Measurements from ENCODE around the gene TENM3. TPM values are rescaled to one million over a fixed set of nuclear protein-coding genes. Genes with fewer than 3 reads are reported as not detected.
A peak's percentile ranks its signal among the peaks of the same experiment; 100 is the strongest.

The TENM3 gene
- total RNA-seq, 1 experiment from 2014 or later: 40.5 TPM

- DNase-seq (ENCODE audit: low read depth): no peak
These were observed 495.3 kb downstream of the TENM3 start for GRCh38 chr4:182738283-182739047.

DNA sequence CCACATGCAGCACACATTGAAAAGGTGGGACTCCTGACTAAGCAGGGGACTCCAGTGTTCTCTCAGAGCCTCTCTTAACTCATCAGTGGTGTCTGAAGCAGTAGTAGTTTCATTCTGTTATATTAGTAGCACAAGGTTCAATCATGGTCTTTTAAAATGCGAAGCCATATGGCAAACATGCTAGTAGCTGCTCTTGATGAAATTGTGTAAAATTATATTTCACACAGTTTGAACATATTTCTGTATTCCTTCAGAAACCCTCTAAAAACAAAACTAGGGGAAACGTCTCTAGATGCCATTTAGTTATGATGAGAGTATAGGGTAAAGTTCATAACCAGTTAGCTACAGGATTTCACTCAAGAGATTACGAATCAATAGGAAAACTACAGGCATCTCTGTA lies 497.1 kb downstream of the TENM3 start:
- DNase-seq (ENCODE audit: low read depth): no peak

DNA sequence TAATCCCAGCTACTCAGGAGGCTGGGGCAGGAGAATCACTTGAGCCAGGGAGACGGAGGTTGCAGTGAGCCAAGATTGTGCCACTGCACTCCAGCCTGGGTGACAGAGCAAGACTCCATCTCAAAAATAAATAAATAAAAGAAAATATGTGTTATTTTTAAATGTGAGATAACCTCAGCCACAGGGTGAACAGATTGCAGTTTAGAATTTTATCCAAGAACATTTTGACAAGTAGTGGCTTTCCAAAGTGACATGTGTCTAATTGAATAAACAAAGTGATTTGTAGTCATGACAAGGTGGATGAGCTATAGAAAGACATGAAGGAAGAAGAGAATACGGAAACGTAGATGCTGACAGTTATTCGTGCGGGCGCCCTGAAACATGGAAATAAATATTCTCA lies 497.9 kb downstream of the TENM3 start:
- DNase-seq (ENCODE audit: low read depth): no peak

DNA sequence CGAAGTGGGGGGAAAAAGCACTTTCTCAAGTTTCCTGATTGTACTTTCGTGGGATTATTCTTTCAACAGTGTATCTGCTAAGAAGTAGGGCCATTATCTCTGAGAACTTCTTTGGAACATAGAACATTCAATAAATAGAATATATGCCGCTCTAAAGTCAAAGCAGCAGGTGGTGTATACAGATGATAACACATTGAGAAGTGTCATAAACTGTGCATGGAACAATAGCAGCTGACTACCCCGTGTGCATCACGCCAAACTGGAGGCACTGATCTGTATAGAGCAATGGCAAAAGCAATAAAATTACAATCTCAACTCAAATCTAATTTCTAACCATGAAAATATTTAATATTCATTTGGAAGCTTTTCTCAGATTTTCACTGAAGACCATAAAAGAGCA lies 498.7 kb downstream of the TENM3 start:
- no peak for DNase-seq (ENCODE audit: low read depth)

DNA sequence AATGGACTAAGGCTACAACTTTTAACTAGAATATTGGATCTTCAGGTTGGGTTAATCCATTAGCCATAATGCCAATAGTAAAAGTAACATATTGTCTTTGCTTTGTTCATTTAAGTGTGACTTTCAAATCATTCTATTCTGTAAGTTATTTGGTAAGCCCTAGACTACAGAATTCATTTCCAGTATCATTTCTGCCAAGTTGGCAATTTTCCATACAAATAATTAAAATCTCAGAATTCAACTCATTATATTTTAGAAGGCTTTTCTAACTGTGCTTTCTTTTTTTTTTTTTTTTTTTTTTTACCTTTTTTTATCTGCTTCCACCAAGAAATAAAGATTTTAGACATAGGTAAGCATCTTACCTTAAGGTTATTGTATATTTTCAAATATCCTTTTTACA lies 500.6 kb downstream of the TENM3 start:
- DNase-seq (ENCODE audit: low read depth): no peak

GRCh38 chr4:182745237-182745636 lies 502.0 kb downstream of the TENM3 start:
- DNase-seq (ENCODE audit: low read depth): no peak

DNA sequence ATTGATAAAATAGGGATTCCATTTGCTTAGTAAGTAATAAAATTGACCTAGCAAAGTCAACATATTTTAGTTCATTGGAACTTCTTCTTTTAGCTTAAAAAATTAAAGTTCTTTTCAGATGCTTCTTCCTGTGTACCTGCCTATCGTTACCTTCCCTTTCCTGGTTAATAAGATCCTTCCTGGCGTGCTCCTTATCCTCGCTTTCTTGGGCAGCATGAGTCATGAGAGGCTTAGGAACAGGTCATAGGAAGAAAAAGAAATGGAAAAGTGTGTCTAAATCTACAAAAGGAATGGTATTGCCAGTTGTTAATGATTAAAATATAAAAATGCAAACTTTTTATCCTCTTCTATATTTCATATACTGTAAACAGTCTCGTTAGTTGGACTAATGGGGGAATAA lies 503.7 kb downstream of the TENM3 start:
- DNase-seq (ENCODE audit: low read depth): no peak

DNA sequence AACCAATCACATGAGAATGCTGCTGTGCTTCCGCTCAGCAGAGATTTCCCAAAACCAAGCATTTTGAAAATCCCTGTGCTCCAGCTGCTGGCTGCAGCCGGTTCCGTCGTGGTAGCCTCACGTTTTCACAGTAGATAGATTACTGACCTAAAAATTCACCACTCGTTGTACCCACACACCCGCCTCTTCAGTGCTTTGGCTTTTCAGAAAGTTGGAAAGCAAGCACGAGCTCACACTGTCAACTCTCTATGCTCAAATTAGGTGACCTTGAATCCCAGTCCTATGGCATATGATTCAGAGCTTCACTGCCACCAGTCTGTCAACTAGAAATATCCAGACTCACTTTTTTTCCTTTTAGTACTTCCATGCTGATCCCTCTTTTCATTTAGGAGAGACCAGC lies 505.1 kb downstream of the TENM3 start:
- DNase-seq (ENCODE audit: low read depth): no peak

GRCh38 chr4:182748949-182749348 lies 505.7 kb downstream of the TENM3 start:
- peak; percentile 13 for DNase-seq (ENCODE audit: low read depth)

GRCh38 chr4:182749667-182750167 lies 506.5 kb downstream of the TENM3 start:
- no peak for DNase-seq (ENCODE audit: low read depth)

- peak; percentile 24 for DNase-seq (ENCODE audit: low read depth)
These were observed 509.1 kb downstream of the TENM3 start for GRCh38 chr4:182752158-182752910.

DNA sequence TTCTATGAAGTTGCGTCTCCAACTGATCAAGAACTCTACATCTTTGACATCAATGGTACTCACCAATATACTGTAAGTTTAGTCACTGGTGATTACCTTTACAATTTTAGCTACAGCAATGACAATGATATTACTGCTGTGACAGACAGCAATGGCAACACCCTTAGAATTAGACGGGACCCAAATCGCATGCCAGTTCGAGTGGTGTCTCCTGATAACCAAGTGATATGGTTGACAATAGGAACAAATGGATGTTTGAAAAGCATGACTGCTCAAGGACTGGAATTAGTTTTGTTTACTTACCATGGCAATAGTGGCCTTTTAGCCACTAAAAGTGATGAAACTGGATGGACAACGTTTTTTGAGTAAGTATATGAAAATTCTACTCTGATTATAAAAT lies 511.7 kb downstream of the TENM3 start:
- DNase-seq (ENCODE audit: low read depth): no peak

- DNase-seq (ENCODE audit: low read depth): no peak
These were observed 513.0 kb downstream of the TENM3 start for GRCh38 chr4:182756161-182756690.

- no peak for DNase-seq (ENCODE audit: low read depth)
These were observed 515.1 kb downstream of the TENM3 start for GRCh38 chr4:182758273-182758672.

DNA sequence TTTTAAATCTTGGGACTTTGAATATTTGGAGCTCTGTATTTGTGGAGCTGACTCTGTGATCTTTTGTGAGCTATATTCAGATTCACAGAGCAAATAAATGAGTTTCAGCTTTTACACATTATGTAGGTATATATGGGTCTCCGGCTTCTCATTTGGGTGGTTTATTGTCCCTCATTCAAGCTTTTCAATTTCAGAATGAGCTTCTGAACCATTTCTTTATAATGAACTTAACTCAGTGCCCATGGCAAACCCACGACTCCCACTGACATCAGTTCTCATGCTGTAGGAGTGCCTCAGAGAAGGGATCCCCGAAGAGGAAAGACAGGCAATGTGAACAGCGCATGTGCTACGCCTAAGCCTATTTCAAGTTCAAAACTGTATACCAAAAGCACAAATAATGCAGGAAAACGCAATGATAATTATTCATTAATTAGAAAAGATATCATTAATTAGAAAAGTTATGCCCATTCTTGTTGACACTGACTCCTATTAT lies 517.4 kb downstream of the TENM3 start:
- DNase-seq (ENCODE audit: low read depth): no peak

DNA sequence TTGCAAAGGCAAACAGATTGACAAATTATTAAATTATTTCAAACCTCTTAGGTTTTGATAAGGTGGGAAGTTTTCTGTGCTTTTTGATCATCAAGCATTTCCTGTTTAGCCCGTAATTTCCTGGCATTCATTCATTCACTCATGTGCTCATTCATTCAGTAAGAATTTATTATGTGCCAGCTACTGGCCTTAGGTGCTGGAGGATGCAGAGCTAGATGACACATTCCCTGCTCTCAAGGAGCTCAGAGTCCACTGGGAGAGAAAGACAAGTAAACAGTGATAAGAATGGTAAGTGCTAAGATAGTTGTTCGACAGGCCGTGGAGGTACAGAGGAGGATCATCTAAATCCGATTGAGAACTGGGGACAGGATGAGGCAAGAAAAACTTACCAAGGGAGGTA lies 520.9 kb downstream of the TENM3 start:
- DNase-seq (ENCODE audit: low read depth): peak; percentile 26

DNA sequence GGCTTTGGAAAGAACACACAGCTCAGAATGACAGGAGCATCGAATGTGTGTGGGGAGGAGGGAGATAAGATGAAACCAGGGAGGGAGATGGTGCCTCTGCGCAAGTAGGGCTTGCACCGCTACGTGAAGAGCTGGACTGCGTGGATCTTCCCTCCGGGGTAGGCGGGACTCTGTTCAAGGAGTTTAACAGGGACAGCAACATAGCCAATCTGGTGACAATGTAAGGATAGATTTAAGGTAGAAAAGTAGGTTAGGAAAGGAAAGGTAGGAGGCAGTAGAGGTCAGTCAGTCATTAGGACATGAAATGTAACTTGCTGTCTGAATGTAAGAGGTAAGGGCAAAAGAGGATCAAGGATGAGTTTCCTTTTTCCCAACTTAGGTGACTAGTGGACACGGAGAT lies 521.4 kb downstream of the TENM3 start:
- DNase-seq (ENCODE audit: low read depth): no peak

GRCh38 chr4:182765987-182766856 lies 523.0 kb downstream of the TENM3 start:
- DNase-seq (ENCODE audit: low read depth): no peak

DNA sequence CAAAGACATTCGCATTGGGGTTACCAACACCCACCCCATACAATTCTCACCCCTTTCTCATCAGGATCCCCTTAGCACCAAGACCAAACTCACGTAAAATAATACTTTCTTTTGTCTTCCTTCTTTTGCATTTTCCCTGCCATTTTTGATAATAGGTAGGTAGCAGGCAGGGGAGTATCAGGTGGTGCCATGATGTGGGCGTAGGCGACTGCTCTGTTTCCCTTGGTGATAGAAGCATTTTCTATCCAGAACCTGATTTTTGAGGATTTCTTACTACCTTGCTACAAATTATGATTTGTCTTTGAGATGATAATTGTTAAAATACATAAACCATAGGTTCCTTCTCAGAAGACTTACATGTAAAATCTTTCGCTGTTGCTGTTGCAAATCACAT lies 523.7 kb downstream of the TENM3 start:
- DNase-seq (ENCODE audit: low read depth): no peak

GRCh38 chr4:182768838-182769237 lies 525.6 kb downstream of the TENM3 start:
- DNase-seq (ENCODE audit: low read depth): no peak

- DNase-seq (ENCODE audit: low read depth): no peak
These were observed 527.2 kb downstream of the TENM3 start for GRCh38 chr4:182770259-182770995.

All from Daoy (cell line).